LNCaP clone FGC (cell line): ENCODE measurements around the gene PCCA.
"Not testable (repeated sequence)": the region's sequence is repeated elsewhere in the genome, so short reads cannot be mapped to it uniquely, and the experiment has no call there.

Source experiments
- DNase-seq: peaks from one replicate; pipeline ENCODE4 v3.0.0-alpha.2; 2011; ENCODE audit warnings: low read depth
- H3K4me3 ChIP-seq: 2 replicates; pipeline ENCODE4 v1.5.1; 2011; ENCODE audit warnings: mild to moderate bottlenecking, low read depth, low read length, control low read depth
- CTCF ChIP-seq: IDR thresholded peaks from 2 replicates; pipeline ENCODE4 v1.5.1; 2012; ENCODE audit warnings: mild to moderate bottlenecking; ENCODE audit not compliant: control insufficient read depth, insufficient read depth; ENCODE audit errors: extremely low read depth

Gene PCCA

GRCh38 chr13:100565286-100565685, 476.4 kb downstream of the PCCA start:
- no peak overlapping the region for H3K4me3 ChIP-seq
- DNase-seq, result no peak
- no peak for TF ChIP-seq CTCF

- DNase-seq, result no peak
- no peak for TF ChIP-seq CTCF
- H3K4me3 ChIP-seq, result no peak overlapping the region
These were observed 477.6 kb downstream of the PCCA start for GRCh38 chr13:100566543-100566942.

GRCh38 chr13:100573121-100573520, 484.2 kb downstream of the PCCA start:
- peak; percentile 62 for DNase-seq
- H3K4me3 ChIP-seq, result no peak overlapping the region
- peak; percentile 70 for TF ChIP-seq CTCF

- DNase-seq, H3K4me3 ChIP-seq: not testable (repeated sequence)
These were observed 488.3 kb downstream of the PCCA start for GRCh38 chr13:100577239-100577638.
